HG03025 (cell line): Measurements from ENCODE around the gene PLK5.

Experiments
- ATAC-seq: cut with Tn5 transposase; IDR thresholded peaks from one replicate; pipeline ENCODE4 v1.9.1; 2021; ENCODE audit warnings: mild to moderate bottlenecking, moderate library complexity; ENCODE audit not compliant: unreplicated experiment, low FRiP score

PLK5 gene

GRCh38 chr19:1551068-1552040, 27.5 kb downstream of the PLK5 start:
- ATAC-seq: no peak

- ATAC-seq: no peak
Measured at GRCh38 chr19:1553415-1553814, 29.5 kb downstream of the PLK5 start.

- ATAC-seq: no peak
Measured at GRCh38 chr19:1554968-1555367, 31.1 kb downstream of the PLK5 start.

GRCh38 chr19:1555487-1556389, 31.9 kb downstream of the PLK5 start:
- ATAC-seq: no peak

- no peak for ATAC-seq
Measured at GRCh38 chr19:1556390-1557070, 32.7 kb downstream of the PLK5 start.

GRCh38 chr19:1558552-1558951, 34.7 kb downstream of the PLK5 start:
- ATAC-seq: no peak

GRCh38 chr19:1560286-1560882, 36.5 kb downstream of the PLK5 start:
- no peak for ATAC-seq

- no peak for ATAC-seq
Measured at GRCh38 chr19:1561236-1561842, 37.5 kb downstream of the PLK5 start.

- ATAC-seq: no peak
Measured at GRCh38 chr19:1563251-1563650, 39.4 kb downstream of the PLK5 start.

GRCh38 chr19:1566392-1567115, 42.7 kb downstream of the PLK5 start:
- no peak for ATAC-seq

- ATAC-seq: no peak
Measured at GRCh38 chr19:1567116-1567847, 43.4 kb downstream of the PLK5 start.

- no peak for ATAC-seq
Measured at GRCh38 chr19:1567848-1568227, 44.0 kb downstream of the PLK5 start.

- peak; percentile 50 for ATAC-seq
Measured at GRCh38 chr19:1568320-1569019, 44.6 kb downstream of the PLK5 start, which contains the start of gene MEX3D. Gene MEX3D (minus strand): TSS chr19:1568325. CDS start chr19:1568058, 267 bp downstream.

- no peak for ATAC-seq
Measured at GRCh38 chr19:1569997-1570396, 46.1 kb downstream of the PLK5 start.

GRCh38 chr19:1570836-1571235, 47.0 kb downstream of the PLK5 start:
- ATAC-seq: no peak

GRCh38 chr19:1571358-1571757, 47.5 kb downstream of the PLK5 start:
- ATAC-seq: no peak

GRCh38 chr19:1572795-1573194, 48.9 kb downstream of the PLK5 start:
- ATAC-seq: no peak
